HEK293 (cell line): ENCODE measurements around the gene PFAS.

Source experiments
- GLI2 ChIP-seq: fragments of 450-650 bp; formaldehyde crosslinking; IDR thresholded peaks from 2 replicates; pipeline ENCODE4; 2017; ENCODE audit warnings: missing biosample characterization, missing genetic modification characterization, low read depth, borderline replicate concordance
- KLF10 ChIP-seq: fragments of 450-650 bp; IDR thresholded peaks from 2 replicates; pipeline ENCODE4 v1.5.1; 2018; ENCODE audit warnings: missing biosample characterization, mild to moderate bottlenecking, missing genetic modification characterization
- SCRT2 ChIP-seq: fragments of 450-650 bp; formaldehyde crosslinking; IDR thresholded peaks from 2 replicates; pipeline ENCODE4 v1.5.1; 2016; ENCODE audit warnings: missing biosample characterization, missing genetic modification characterization
- ZNF132 ChIP-seq: fragments of 450-650 bp; formaldehyde crosslinking; IDR thresholded peaks from 2 replicates; pipeline ENCODE4 v1.5.1; 2017; ENCODE audit warnings: missing biosample characterization, missing genetic modification characterization, borderline replicate concordance
- ZNF175 ChIP-seq: fragments of 450-650 bp; formaldehyde crosslinking; IDR thresholded peaks from 2 replicates; pipeline ENCODE4 v1.5.1; 2016; ENCODE audit warnings: missing biosample characterization, missing genetic modification characterization
- ZNF2 ChIP-seq: fragments of 450-650 bp; formaldehyde crosslinking; IDR thresholded peaks from 2 replicates; pipeline ENCODE4 v1.5.1; 2016; ENCODE audit warnings: missing biosample characterization, missing genetic modification characterization
- ZNF202 ChIP-seq: fragments of 450-650 bp; formaldehyde crosslinking; IDR thresholded peaks from 2 replicates; pipeline ENCODE4 v1.5.1; 2016; ENCODE audit warnings: missing biosample characterization, missing genetic modification characterization, borderline replicate concordance
- ZNF239 ChIP-seq: fragments of 450-650 bp; formaldehyde crosslinking; IDR thresholded peaks from 2 replicates; pipeline ENCODE4 v1.5.1; 2016; ENCODE audit warnings: missing biosample characterization, missing genetic modification characterization
- ZNF350 ChIP-seq: fragments of 450-650 bp; formaldehyde crosslinking; IDR thresholded peaks from 2 replicates; pipeline ENCODE4 v1.5.0; 2017; ENCODE audit warnings: missing biosample characterization, mild to moderate bottlenecking, missing genetic modification characterization
- ZNF391 ChIP-seq: fragments of 450-650 bp; formaldehyde crosslinking; IDR thresholded peaks from 2 replicates; pipeline ENCODE4 v1.5.1; 2016; ENCODE audit warnings: low read depth, missing biosample characterization, missing genetic modification characterization, borderline replicate concordance
- ZNF473 ChIP-seq: fragments of 450-650 bp; formaldehyde crosslinking; IDR thresholded peaks from 2 replicates; pipeline ENCODE4 v1.5.1; 2017; ENCODE audit warnings: missing biosample characterization, missing genetic modification characterization
- ZNF48 ChIP-seq: fragments of 450-650 bp; formaldehyde crosslinking; IDR thresholded peaks from 2 replicates; pipeline ENCODE4 v1.5.1; 2016; ENCODE audit warnings: missing biosample characterization, missing genetic modification characterization
- ZNF621 ChIP-seq: fragments of 450-650 bp; formaldehyde crosslinking; IDR thresholded peaks from 2 replicates; pipeline ENCODE4 v1.5.1; 2017; ENCODE audit warnings: missing biosample characterization, missing genetic modification characterization
- ZNF624 ChIP-seq: fragments of 450-650 bp; formaldehyde crosslinking; IDR thresholded peaks from 2 replicates; pipeline ENCODE4 v1.5.1; 2017; ENCODE audit warnings: missing biosample characterization, missing genetic modification characterization
- ZNF654 ChIP-seq: fragments of 450-650 bp; formaldehyde crosslinking; IDR thresholded peaks from 2 replicates; pipeline ENCODE4 v1.5.1; 2016; ENCODE audit warnings: low read depth, missing biosample characterization, missing genetic modification characterization
- ZNF660 ChIP-seq: fragments of 450-650 bp; IDR thresholded peaks from 2 replicates; pipeline ENCODE4 v1.5.1; 2018; ENCODE audit warnings: missing biosample characterization, mild to moderate bottlenecking, missing genetic modification characterization
- ZNF707 ChIP-seq: fragments of 450-650 bp; formaldehyde crosslinking; IDR thresholded peaks from 2 replicates; pipeline ENCODE4 v1.5.1; 2016; ENCODE audit warnings: missing biosample characterization, missing genetic modification characterization
- ZNF76 ChIP-seq: fragments of 450-650 bp; formaldehyde crosslinking; IDR thresholded peaks from 2 replicates; pipeline ENCODE4; 2016; ENCODE audit warnings: low read depth, missing biosample characterization, missing genetic modification characterization, borderline replicate concordance
- ZNF768 ChIP-seq: fragments of 450-650 bp; formaldehyde crosslinking; IDR thresholded peaks from 2 replicates; pipeline ENCODE4 v1.5.1; 2018; ENCODE audit warnings: missing biosample characterization, mild to moderate bottlenecking, missing genetic modification characterization
- ZSCAN23 ChIP-seq: fragments of 450-650 bp; formaldehyde crosslinking; IDR thresholded peaks from 2 replicates; pipeline ENCODE4 v1.5.1; 2016; ENCODE audit warnings: missing biosample characterization, missing genetic modification characterization
- TF ChIP-seq, protein P1 (sequence below): fragments of 450-650 bp; formaldehyde crosslinking; IDR thresholded peaks from 2 replicates; pipeline ENCODE4 v1.5.1; 2016; ENCODE audit warnings: missing biosample characterization, missing genetic modification characterization
- TF ChIP-seq, protein P2 (sequence below): fragments of 450-650 bp; formaldehyde crosslinking; IDR thresholded peaks from 2 replicates; pipeline ENCODE4 v1.5.1; 2016; ENCODE audit warnings: missing biosample characterization, missing genetic modification characterization
- TF ChIP-seq, protein P3 (sequence below): fragments of 450-650 bp; formaldehyde crosslinking; IDR thresholded peaks from 2 replicates; pipeline ENCODE4 v1.5.1; 2016; ENCODE audit warnings: missing biosample characterization, missing genetic modification characterization
- TF ChIP-seq, protein P4 (sequence below): fragments of 450-650 bp; formaldehyde crosslinking; conservative IDR thresholded peaks from 2 replicates; pipeline ENCODE4 v1.5.1; 2016; ENCODE audit warnings: low read depth, missing biosample characterization, missing genetic modification characterization
- TF ChIP-seq, protein P5 (sequence below): fragments of 450-650 bp; formaldehyde crosslinking; IDR thresholded peaks from 2 replicates; pipeline ENCODE4; 2016; ENCODE audit warnings: missing biosample characterization, missing genetic modification characterization

PFAS gene

DNA sequence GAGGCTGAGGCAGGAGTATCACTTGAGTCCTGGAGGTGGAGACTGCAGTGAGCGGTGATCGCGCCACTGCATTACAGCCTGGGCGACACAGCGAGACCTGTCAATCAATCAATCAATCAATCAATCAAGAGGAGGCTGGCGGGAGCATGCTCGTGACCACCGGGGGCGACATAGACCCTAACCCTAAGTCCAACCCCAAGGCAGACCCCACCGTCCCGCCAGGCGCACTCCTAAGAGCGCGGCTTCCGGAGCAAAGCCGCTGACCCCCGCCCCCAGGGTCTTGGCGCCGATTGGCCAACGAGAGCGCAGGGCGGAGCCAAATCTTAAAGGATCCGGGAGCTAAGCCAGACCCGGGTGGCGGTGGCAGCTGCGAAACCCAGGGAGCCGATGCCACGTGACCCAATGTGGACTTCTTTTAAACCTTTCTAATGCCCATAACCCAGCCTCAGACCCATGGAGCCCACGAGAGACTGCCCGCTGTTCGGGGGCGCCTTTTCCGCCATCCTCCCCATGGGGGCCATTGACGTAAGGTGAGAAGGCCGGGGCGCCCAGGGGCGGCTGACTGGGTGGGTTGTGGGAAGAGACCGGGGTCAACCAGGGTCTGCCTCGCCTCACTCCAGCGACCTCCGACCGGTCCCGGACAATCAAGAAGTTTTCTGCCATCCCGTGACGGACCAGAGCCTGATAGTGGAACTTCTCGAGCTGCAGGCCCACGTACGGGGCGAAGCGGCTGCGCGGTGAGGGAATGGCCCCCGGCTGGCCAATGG lies 39.4 kb downstream of the PFAS start, which contains the start of gene RANGRF (continued):
- TF ChIP-seq, protein P1, sequence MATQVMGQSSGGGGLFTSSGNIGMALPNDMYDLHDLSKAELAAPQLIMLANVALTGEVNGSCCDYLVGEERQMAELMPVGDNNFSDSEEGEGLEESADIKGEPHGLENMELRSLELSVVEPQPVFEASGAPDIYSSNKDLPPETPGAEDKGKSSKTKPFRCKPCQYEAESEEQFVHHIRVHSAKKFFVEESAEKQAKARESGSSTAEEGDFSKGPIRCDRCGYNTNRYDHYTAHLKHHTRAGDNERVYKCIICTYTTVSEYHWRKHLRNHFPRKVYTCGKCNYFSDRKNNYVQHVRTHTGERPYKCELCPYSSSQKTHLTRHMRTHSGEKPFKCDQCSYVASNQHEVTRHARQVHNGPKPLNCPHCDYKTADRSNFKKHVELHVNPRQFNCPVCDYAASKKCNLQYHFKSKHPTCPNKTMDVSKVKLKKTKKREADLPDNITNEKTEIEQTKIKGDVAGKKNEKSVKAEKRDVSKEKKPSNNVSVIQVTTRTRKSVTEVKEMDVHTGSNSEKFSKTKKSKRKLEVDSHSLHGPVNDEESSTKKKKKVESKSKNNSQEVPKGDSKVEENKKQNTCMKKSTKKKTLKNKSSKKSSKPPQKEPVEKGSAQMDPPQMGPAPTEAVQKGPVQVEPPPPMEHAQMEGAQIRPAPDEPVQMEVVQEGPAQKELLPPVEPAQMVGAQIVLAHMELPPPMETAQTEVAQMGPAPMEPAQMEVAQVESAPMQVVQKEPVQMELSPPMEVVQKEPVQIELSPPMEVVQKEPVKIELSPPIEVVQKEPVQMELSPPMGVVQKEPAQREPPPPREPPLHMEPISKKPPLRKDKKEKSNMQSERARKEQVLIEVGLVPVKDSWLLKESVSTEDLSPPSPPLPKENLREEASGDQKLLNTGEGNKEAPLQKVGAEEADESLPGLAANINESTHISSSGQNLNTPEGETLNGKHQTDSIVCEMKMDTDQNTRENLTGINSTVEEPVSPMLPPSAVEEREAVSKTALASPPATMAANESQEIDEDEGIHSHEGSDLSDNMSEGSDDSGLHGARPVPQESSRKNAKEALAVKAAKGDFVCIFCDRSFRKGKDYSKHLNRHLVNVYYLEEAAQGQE (tag by site-specific recombination): no peak
- TF ChIP-seq ZNF660 (tag by site-specific recombination) (peak; percentile 8; the same call in 1 of the 2 replicates), ZNF2 (peak; percentile 37; the same call in 1 of the 2 replicates), ZNF350 (tag by site-specific recombination) (no peak), ZNF654 (tag by site-specific recombination) (no peak), ZNF48 (tag by site-specific recombination) (no peak), GLI2 (no peak), ZNF132 (tag by site-specific recombination) (no peak), SCRT2 (tag by site-specific recombination) (no peak), ZNF202 (tag by site-specific recombination) (no peak), ZNF768 (tag by site-specific recombination) (no peak), ZNF473 (tag by site-specific recombination) (no peak), ZNF621 (tag by site-specific recombination) (no peak), ZSCAN23 (tag by site-specific recombination) (no peak), ZNF175 (tag by site-specific recombination) (no peak), KLF10 (tag by site-specific recombination) (peak; percentile 69), ZNF391 (tag by site-specific recombination) (peak; percentile 17; the same call in 1 of the 2 replicates), ZNF624 (tag by site-specific recombination) (no peak), ZNF239 (tag by site-specific recombination) (no peak), ZNF76 (tag by site-specific recombination) (peak; percentile 47), ZNF707 (no peak)
- TF ChIP-seq, protein P2, sequence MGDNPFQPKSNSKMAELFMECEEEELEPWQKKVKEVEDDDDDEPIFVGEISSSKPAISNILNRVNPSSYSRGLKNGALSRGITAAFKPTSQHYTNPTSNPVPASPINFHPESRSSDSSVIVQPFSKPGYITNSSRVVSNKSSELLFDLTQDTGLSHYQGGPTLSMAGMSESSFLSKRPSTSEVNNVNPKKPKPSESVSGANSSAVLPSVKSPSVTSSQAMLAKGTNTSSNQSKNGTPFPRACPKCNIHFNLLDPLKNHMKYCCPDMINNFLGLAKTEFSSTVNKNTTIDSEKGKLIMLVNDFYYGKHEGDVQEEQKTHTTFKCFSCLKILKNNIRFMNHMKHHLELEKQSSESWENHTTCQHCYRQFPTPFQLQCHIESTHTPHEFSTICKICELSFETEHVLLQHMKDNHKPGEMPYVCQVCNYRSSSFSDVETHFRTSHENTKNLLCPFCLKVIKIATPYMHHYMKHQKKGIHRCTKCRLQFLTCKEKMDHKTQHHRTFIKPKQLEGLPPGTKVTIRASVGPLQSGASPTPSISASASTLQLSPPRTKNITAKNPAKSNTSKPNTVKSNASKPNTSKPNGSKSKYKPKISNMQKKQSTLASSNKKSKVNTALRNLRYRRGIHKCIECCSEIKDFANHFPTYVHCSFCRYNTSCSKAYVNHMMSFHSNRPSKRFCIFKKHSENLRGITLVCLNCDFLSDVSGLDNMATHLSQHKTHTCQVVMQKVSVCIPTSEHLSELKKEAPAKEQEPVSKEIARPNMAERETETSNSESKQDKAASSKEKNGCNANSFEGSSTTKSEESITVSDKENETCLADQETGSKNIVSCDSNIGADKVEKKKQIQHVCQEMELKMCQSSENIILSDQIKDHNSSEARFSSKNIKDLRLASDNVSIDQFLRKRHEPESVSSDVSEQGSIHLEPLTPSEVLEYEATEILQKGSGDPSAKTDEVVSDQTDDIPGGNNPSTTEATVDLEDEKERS: no peak
- TF ChIP-seq, protein P3, sequence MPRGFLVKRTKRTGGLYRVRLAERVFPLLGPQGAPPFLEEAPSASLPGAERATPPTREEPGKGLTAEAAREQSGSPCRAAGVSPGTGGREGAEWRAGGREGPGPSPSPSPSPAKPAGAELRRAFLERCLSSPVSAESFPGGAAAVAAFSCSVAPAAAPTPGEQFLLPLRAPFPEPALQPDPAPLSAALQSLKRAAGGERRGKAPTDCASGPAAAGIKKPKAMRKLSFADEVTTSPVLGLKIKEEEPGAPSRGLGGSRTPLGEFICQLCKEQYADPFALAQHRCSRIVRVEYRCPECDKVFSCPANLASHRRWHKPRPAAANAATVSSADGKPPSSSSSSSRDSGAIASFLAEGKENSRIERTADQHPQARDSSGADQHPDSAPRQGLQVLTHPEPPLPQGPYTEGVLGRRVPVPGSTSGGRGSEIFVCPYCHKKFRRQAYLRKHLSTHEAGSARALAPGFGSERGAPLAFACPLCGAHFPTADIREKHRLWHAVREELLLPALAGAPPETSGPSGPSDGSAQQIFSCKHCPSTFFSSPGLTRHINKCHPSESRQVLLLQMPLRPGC: peak; percentile 27; the same call in 1 of the 2 replicates
- TF ChIP-seq, protein P4, sequence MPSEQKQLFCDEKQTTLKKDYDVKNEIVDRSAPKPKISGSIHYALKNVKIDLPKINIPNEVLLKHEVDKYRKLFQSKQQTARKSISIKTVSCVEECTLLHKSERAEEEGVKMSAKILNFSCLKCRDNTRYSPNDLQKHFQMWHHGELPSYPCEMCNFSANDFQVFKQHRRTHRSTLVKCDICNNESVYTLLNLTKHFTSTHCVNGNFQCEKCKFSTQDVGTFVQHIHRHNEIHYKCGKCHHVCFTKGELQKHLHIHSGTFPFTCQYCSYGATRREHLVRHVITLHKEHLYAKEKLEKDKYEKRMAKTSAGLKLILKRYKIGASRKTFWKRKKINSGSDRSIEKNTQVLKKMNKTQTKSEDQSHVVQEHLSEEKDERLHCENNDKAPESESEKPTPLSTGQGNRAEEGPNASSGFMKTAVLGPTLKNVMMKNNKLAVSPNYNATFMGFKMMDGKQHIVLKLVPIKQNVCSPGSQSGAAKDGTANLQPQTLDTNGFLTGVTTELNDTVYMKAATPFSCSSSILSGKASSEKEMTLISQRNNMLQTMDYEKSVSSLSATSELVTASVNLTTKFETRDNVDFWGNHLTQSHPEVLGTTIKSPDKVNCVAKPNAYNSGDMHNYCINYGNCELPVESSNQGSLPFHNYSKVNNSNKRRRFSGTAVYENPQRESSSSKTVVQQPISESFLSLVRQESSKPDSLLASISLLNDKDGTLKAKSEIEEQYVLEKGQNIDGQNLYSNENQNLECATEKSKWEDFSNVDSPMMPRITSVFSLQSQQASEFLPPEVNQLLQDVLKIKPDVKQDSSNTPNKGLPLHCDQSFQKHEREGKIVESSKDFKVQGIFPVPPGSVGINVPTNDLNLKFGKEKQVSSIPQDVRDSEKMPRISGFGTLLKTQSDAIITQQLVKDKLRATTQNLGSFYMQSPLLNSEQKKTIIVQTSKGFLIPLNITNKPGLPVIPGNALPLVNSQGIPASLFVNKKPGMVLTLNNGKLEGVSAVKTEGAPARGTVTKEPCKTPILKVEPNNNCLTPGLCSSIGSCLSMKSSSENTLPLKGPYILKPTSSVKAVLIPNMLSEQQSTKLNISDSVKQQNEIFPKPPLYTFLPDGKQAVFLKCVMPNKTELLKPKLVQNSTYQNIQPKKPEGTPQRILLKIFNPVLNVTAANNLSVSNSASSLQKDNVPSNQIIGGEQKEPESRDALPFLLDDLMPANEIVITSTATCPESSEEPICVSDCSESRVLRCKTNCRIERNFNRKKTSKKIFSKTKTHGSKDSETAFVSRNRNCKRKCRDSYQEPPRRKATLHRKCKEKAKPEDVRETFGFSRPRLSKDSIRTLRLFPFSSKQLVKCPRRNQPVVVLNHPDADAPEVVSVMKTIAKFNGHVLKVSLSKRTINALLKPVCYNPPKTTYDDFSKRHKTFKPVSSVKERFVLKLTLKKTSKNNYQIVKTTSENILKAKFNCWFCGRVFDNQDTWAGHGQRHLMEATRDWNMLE (tag by site-specific recombination): no peak
- TF ChIP-seq, protein P5, sequence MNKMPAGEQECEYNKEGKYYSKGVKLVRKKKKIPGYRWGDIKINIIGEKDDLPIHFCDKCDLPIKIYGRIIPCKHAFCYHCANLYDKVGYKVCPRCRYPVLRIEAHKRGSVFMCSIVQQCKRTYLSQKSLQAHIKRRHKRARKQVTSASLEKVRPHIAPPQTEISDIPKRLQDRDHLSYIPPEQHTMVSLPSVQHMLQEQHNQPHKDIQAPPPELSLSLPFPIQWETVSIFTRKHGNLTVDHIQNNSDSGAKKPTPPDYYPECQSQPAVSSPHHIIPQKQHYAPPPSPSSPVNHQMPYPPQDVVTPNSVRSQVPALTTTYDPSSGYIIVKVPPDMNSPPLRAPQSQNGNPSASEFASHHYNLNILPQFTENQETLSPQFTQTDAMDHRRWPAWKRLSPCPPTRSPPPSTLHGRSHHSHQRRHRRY (tag by site-specific recombination): no peak
